Non-pigmented ciliary epithelial cell (primary cell): ENCODE measurements around the gene APPL2.

ENCODE experiments used
- DNase-seq: peaks from one replicate; pipeline ENCODE4 v3.0.0-alpha.2; 2010; ENCODE audit warnings: low read depth

APPL2 gene, protein sequence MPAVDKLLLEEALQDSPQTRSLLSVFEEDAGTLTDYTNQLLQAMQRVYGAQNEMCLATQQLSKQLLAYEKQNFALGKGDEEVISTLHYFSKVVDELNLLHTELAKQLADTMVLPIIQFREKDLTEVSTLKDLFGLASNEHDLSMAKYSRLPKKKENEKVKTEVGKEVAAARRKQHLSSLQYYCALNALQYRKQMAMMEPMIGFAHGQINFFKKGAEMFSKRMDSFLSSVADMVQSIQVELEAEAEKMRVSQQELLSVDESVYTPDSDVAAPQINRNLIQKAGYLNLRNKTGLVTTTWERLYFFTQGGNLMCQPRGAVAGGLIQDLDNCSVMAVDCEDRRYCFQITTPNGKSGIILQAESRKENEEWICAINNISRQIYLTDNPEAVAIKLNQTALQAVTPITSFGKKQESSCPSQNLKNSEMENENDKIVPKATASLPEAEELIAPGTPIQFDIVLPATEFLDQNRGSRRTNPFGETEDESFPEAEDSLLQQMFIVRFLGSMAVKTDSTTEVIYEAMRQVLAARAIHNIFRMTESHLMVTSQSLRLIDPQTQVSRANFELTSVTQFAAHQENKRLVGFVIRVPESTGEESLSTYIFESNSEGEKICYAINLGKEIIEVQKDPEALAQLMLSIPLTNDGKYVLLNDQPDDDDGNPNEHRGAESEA

DNA sequence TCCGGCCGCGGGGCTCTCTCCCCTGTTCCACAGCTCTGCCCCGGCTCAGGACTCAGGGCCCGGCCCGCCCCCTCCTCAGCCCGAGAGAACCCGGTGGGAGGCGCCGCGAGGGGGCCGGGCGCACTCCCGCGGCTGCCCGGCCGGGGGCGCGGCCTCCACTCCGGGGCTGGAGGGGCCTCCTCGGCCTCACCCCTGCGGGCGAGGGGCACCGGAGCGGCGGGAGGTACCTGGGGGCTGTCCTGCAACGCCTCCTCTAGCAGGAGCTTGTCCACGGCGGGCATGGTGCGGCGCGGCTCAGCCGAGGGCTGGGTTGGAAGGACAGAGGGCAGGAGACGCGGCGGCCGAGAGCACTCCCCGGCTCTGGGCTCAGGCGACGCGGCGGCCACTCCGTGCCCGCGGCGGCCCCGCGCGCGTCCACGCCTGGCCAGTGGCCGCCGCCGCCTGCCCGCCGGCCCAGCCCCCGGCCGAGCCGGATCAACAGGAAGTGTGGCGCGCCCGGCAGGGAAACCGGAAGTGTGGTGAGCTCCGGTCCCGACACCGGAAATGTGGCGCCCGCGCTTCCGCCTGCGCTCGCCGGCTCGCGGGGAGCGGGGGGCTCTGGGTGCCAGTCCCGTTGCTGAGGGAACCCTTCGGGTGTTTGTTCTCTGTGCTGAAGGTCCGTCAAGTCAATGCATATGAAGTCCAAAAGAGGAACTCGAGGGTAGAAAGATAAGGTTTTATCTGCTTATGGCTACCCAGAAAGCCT lies at the start of gene APPL2:
Gene APPL2, minus strand, starts transcription at position 443 of the 745 bp plus-strand sequence. Its CDS starts 162 bp downstream, at position 281.
- no peak for DNase-seq

DNA sequence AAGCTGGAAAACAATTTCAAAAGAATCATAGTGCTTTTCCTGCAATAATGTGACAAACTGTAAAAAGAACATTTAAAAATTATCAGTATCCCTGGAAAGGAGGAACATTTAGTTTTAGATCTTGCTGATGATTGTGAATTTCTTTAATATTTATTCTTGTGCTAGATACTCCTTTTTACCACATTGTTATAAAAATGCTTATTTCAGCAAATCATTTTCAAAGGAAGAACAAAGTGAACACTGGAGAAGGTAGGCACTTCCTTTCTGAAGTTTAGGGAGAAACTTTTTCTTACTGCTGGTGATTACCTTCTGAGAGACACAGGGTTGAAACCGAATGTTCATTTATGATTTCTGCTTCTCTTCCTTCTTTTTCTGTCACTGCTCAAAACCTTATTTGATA lies 49.4 kb upstream of the APPL2 start:
- no peak for DNase-seq

DNA sequence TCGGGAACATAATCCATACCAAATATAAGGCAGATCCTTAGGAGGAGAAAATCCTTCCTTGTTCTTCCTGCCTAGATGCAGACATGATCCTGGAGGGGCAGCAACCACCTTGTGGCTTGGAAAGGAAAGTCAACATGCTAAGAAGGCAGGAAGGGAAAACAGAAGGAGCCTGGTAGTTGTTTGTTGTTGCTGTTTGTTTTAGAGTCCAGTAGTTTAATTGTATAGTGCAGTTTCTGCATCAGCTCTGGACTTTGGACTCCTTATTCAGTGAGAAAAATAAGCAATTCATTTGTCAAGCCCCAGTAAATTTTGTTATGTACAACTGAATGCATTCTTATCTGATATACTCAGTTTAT lies 45.7 kb upstream of the APPL2 start:
- DNase-seq: no peak

DNA sequence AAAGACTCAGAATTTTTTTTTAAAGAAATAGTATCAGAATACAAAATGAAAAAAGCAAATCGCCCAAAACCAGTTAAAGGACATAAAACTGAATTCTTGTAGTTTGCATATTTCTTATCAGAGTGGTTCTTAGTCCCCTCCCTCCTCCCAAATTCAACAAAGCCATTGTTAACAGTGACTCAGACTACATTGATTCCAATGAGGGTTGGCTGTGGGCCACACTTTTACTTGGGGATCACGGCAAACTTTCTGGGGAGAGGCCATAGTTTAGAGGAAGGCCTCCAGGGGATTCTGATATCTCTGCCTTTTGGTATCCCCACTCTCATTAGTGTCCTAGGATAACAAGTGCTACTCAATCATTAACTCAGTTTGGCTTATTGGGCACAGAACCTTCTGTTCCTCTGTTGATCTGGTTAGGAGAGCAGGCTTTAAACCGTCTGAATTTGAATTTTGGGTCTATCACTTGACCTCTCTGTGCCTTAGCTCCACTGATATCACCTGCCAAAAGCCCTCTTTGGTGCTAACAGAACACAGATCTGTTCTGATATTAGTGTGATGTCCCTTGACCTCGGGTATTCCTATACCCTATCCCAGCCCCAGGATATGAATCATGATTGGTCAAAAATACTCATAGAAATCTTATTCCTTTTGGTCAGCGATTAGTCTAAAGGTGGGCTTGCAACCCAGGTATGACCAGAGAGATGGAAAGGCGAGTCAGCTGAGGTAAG lies 45.2 kb upstream of the APPL2 start:
- no peak for DNase-seq

DNA sequence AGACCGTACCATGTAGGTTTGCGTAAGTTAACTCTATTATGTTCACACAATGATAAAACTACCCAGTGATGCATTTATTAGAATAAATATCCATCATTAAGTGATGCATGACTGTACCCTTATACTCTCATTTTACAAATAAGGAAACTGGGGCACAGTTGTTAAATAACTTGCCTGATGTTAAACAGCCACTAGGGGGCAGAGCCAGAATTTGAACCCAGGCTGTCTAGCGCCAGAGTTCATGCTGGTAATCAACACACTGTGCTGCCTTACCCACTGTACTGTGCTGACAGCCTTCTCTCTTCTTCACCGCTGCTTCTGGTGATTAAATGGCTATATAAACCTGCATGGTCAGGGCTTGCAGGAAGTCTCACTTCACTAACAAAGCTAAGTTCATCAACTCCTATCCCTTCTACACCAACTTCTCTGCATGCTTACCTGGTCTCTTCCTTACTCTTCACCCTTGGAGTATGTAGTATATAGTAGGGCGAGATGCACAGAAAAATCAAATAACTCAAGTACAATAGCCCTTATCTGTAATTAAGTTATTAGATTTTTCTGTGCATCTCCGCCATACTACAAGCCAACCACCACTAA lies 43.6 kb upstream of the APPL2 start:
- no peak for DNase-seq

DNA sequence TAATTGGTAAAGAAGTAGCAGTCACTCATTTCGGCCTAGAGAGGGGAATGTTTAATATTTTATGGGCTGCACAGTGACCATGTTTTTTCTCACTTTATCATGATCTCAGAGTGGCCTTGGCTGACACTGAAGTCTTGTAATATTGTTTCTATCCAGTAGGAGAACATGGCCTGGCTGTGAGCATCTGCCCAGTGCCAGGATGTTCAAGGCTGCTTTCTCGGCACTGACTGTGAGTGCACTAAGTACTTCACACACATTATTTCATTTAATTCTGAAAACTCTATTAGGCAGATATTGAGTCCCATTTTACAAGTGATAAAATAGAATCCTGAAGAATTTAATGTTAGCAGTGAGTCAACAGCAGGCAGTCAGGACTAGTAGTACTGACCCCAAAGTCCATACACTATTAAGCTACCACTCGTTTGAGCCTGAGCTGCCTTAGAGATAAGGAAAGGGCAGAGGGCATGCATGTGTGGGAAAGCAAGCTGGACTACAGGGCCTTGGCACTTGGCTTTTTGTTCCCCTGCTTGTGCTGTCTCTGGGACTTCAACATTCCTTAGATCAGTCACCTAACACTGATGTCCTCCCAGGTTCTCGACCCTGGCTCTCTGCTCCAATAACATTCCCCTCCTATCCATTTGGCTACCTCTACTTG lies 42.2 kb upstream of the APPL2 start:
- DNase-seq: no peak

DNA sequence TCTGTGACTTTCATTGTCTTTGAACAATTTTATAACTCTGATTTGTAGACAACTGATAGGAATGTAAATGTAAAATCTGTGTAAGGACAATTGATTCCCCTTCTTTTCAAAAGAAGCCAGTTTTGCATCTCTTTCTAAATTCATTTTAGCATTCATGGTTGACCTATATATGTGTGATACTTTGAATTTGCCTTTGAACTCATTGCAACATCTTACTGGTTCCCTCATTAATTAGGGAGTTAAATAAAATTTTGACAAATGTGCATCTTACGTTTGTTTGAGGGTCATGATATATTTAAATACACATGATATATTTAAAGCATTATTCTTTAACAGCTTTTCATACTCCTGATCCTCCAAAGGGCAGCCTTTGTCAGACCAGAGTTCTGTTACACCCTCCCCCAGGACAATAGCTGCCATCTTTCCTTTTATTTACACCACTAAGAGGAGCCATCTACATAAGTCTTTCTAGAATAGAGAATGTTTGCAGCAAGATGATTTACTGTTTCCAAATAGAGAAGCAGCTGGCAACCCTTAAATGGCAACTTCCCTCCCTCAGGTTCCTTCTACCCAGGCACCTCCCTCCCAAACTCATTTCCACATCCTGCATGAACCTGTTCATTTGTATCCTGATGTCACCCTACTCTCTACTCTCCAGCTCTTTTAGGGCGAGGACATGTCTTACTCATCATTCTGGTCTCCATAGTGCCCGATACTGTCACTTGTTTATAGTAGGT lies 40.2 kb upstream of the APPL2 start:
- DNase-seq: no peak

DNA sequence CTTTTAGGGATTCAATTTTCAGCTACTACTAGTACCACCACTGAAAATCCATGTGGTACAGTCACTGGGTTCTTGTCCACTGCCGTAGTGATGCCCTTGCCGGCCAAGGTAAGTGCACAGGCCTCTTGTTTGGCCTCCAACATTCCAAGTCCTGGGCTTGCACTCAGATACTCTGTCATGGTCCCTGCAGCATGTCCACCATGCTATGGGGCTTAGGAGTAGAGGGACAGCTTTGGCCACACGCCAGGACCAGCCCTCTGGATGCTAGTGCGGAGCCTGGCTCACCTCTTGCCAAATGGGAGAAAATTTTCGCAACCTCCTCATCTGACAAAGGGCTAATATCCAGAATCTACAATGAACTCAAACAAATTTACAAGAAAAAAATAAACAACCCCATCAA lies 38.6 kb upstream of the APPL2 start:
- no peak for DNase-seq

DNA sequence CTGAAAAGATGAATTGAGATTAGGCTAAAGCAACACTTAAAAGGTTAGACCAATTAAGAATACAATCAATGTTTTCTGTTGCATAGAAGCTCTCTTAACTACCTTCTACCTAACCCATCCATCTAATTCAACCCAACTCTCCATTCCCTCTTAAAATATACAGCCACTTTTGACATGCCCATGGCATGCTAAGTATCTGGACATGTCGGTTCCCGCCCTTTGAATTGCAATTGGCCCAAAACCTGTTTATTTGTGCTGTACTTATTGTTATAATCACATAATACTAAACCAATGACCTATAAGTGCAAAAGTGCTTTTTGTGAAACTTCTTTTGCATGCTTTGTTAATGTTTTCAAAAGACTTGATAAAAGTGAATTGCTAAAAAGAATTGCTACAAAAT lies 37.6 kb upstream of the APPL2 start:
- DNase-seq: no peak

DNA sequence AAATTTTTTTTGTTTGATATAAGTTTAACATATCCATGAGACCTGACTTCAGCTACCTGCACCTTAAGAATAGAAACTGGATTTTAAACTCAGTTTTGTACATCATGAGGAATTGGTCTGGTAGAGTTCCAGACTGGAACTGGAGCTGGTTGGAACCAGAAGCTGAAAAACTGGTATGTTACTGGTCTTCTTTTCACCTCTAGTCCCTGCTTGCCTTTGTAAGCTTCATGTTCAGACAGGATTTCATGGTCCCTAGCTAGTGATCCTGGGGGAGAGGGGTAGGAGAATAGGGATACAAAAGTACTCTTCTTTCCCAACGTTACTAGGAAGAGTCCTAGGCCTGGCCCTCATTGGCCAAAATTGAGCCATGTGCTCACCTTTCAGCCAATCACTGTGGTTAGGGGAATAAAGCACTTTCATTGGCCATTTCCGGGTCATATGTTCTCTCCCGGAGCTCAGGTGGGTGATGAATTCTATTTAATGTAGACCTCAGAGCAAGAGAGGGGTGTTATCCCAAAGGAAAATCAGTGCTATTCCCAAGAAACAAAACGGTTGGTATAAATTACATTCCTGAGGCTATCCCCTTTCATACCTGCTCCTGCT lies 36.9 kb upstream of the APPL2 start:
- no peak for DNase-seq

DNA sequence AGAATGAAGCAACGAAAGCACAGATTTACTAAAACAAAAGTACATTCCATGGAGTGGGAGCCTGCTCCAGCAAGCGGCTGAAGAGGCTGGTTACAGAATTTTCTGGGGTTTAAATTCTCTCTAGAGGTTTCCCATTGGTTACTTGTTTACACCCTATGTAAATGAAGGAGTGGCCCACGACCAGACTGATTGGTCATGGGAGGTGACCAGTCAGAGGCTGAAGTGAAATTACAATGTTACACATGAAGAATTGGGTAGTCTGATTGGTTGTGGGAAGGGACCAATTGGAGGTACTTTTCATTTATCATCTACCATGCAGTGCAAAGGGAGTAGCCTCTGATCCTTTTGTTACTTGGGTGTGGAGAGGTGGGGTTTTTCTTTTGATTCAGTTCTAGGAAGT lies 36.2 kb upstream of the APPL2 start:
- DNase-seq: no peak

DNA sequence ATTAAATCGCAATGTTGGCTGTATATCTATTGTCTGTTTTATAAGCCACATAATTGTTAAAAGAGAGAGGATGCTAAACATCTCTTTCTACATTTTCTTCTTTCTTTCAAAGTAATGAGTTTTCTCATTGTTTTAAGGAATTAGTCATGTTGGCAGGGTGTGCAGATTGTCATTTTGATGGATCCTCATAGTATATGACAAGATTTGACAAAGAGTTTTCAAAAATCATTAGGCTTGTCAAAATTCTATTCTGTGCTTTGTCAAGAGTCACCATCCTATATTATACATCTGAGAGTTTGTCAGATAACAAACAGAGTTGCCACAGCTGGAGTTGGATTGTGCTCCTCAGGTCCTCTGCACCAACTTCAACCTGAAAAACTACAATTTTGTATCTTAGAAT lies 35.4 kb upstream of the APPL2 start:
- DNase-seq: no peak

DNA sequence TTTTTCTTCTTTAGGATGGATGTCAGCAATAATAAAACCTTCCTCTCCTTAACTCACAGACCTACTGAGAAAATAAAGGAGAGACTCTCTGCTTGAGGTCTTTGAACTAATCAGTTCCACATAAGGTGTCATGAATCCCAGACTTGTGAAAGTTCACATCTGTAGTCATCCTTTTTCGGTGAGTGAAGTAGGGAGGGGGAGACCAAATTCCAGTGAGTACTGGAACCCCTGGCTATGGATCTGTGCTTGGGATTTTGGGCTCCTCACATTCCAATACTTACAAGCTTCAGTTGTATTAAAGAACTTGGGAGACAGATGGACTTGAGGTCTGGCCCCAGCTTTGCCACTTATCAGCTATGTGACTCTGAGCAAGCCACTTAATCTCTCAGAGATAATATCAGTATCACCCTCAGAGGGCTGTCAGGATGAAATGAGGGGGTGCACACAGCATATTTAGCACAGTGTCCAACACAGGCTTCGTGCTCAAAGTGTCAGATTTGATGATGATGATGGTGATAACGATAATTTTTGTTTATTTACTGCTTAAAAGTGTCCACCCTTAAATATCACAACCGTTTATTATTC lies 34.8 kb upstream of the APPL2 start:
- no peak for DNase-seq

DNA sequence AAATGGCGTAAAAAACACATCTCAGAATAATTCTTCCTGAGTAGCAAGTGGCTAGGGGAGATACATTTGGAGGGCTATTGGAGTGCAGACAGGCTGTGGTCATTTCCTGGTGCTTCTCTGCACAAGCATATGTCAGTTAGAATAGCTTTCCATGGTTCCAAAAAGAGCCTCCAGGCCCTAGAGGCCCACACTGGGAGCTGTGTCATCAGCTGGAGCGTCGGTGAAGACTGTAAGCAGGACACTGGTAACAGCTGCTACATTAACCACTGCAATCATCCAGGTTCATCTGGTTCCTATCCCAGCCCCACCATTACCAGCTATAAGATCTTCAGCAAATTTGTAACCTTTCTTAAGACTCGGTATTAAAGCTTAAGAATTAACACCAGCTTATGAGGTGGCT lies 31.7 kb upstream of the APPL2 start:
- DNase-seq: no peak

DNA sequence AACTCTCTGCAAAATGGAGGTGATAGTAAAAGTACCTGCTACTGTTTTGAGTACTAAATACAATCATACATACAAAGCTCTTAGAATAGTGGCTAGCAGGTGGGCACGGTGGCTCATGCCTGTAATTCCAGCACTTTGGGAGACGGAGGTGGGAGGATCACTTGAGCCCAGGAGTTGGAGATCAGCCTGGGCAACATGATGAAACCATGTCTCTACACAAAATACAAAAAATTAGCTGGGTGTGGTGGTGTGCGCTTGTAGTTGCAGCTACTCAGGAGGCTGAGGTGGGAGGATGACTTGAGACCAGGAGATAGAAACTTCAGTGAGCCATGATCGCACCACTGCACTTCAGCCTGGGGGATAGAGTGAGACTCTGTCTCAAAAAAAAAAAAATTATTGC lies 28.8 kb upstream of the APPL2 start:
- no peak for DNase-seq

DNA sequence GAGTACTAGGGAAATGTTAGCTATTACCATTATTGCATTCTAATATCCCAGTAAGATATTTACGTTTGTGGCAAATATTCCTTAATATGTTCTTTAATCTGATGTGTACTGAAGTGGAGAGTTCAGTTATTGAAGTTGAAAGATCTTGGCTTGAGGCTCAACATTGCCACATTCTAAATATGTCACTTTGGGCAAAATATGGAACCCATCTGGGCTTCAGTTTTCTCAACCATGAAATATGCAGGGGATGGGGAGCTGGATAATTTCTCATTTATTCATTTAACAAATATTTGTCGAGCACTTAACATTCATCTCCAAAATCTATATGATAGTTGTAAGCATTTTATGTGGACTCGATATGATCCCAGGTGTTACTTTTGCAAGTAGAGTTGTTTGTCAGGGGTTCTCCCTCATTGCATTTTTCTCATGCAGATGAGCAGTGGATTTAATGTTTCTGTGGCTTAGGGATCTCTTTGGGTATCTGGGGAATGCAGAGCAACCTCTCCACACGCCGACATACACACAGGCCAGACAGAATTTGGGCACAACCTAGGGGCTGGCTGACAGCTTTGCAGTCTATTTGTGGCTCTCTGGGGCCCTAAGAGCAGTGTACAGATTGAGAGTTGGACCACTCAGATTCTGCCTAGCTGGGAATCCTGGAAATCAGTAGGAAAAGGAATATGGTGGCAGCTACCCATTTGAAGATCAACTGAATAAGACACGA lies 26.6 kb upstream of the APPL2 start:
- no peak for DNase-seq

DNA sequence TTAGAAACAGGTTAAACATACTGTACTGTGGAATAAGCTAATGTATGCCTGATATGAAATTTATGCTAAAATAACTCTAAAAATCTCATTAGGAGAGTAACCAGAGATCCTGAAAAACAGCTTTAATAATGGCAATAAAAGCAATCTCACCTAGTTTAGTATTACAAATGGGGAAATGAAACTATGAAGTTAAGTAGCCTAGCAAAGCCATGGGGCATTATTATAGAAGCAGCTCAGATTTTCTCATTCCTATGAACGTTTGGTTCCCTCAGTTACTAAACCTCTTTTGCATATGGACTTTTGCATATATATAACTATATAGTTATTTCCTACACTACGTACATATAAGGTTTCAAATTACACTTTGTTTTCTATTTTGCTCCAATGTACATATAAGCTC lies 25.0 kb upstream of the APPL2 start:
- no peak for DNase-seq

DNA sequence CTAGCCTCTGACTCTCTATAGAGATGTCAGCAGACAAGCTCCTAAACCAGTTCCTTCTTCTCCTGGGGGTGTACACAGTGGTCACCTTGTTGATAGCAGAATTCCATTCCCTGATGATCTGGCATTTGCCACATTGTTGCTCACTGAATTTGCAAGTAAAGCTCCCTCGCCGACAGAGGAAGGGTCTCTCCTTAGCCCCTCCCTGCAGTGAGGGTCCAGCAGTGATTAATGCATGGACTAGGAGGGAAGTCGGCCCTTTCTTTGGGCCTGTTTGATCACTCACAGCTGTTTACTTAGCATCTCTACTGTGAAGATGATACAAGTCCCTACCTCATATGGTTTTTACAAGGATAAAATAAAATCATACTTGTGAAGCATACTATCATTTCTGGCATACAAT lies 23.3 kb upstream of the APPL2 start:
- DNase-seq: no peak

DNA sequence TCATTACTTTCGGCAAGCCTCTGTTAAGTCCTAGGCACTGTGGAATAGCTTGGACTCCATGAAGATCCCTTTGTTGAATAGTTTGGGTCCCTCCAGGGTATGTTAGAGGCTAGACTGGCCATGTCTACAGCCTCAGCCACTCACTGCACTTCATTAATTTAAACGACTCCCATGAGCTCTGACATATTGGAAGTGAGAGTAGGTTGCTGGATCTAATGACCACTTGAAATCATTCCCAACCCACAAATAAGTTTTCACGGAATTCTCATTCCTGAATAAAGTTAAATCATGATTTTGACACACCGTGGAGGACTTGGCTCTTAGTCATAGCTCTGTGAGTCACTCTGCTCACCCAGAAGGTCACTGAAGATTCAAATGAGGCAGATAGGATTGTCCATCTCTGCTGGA lies 21.4 kb upstream of the APPL2 start:
- no peak for DNase-seq
